HEK293T (cell line): Measurements from ENCODE around the gene NHS.

Experiments
- CTBP1 ChIP-seq: fragments of 450-650 bp; IDR thresholded peaks from 2 replicates; pipeline ENCODE4 v1.6.1; 2016; ENCODE audit warnings: borderline replicate concordance
- LEF1 ChIP-seq: fragments of 450-650 bp; IDR thresholded peaks from 2 replicates; pipeline ENCODE4 v1.6.1; 2017; ENCODE audit warnings: mild to moderate bottlenecking, borderline replicate concordance
- TARDBP ChIP-seq: fragments of 450-650 bp; IDR thresholded peaks from 2 replicates; pipeline ENCODE4 v1.6.1; 2016

- TF ChIP-seq LEF1 (no peak), TARDBP (no peak), CTBP1 (no peak)
Measured at GRCh38 chrX:17635231-17635630, 260.2 kb downstream of the NHS start.
